WERI-Rb-1 (cell line): ENCODE measurements around the gene DSCAM.
A peak's percentile ranks its signal among the peaks of the same experiment; 100 is the strongest.

Source experiments
- DNase-seq: peaks from one replicate; pipeline ENCODE4 v3.0.0-alpha.2; 2020
- H3K27ac ChIP-seq: fragments of 250-450 bp; sonication (Bioruptor Pico); 2 replicates; pipeline ENCODE4 v1.5.1; 2020; ENCODE audit warnings: mild to moderate bottlenecking, moderate library complexity
- H3K27me3 ChIP-seq: fragments of 250-450 bp; sonication (Bioruptor Pico); 2 replicates; pipeline ENCODE4 v1.5.1; 2021; ENCODE audit warnings: mild to moderate bottlenecking, low read depth, moderate library complexity; ENCODE audit not compliant: insufficient read depth, severe bottlenecking
- H3K36me3 ChIP-seq: fragments of 250-450 bp; sonication (Bioruptor Pico); 2 replicates; pipeline ENCODE4 v1.5.1; 2020; ENCODE audit warnings: mild to moderate bottlenecking, moderate library complexity
- H3K4me3 ChIP-seq: 2 replicates; pipeline ENCODE4 v1.5.1; 2011; ENCODE audit warnings: low read depth, mild to moderate bottlenecking, control low read depth, low read length
- H3K9me3 ChIP-seq: fragments of 250-450 bp; sonication (Bioruptor Pico); 2 replicates; pipeline ENCODE4 v1.5.1; 2021; ENCODE audit warnings: mild to moderate bottlenecking, moderate library complexity; ENCODE audit not compliant: severe bottlenecking
- CTCF ChIP-seq: IDR thresholded peaks from 2 replicates; pipeline ENCODE4 v1.5.1; 2011; ENCODE audit warnings: low read depth, mild to moderate bottlenecking, control low read depth, inconsistent platforms, low read length

Gene DSCAM

GRCh38 chr21:40729761-40730425 is 117.1 kb downstream of the DSCAM start:
- TF ChIP-seq CTCF = no peak
- no peak overlapping the region for H3K4me3 ChIP-seq
- H3K27me3 ChIP-seq = no peaks in the 10 kb centered on the region
- no peak for DNase-seq
- no peak overlapping the region for H3K27ac ChIP-seq
- H3K9me3 ChIP-seq = no peaks in the 10 kb centered on the region
- H3K36me3 ChIP-seq = no peaks in the 10 kb centered on the region

GRCh38 chr21:40723966-40724365 is 123.0 kb downstream of the DSCAM start:
- H3K4me3 ChIP-seq = no peak overlapping the region
- H3K27me3 ChIP-seq = no peaks in the 10 kb centered on the region
- DNase-seq = no peak
- no peaks in the 10 kb centered on the region for H3K9me3 ChIP-seq
- no peaks in the 10 kb centered on the region for H3K36me3 ChIP-seq
- no peak for TF ChIP-seq CTCF
- no peak overlapping the region for H3K27ac ChIP-seq

GRCh38 chr21:40723317-40723716 is 123.6 kb downstream of the DSCAM start:
- Histone ChIP-seq H3K9me3 (no peaks in the 10 kb centered on the region), H3K4me3 (no peak overlapping the region), H3K27ac (no peak overlapping the region), H3K27me3 (no peaks in the 10 kb centered on the region), H3K36me3 (no peaks in the 10 kb centered on the region)
- no peak for TF ChIP-seq CTCF
- no peak for DNase-seq

- DNase-seq = peak; percentile 60
- no peak overlapping the region for H3K27ac ChIP-seq
Observed at GRCh38 chr21:40719615-40720014, 127.3 kb downstream of the DSCAM start.

GRCh38 chr21:40717028-40717427 is 129.9 kb downstream of the DSCAM start:
- H3K36me3 ChIP-seq = no peaks in the 10 kb centered on the region
- TF ChIP-seq CTCF = no peak
- no peak for DNase-seq

More at GRCh38 chr21:40719615-40720014, 127.3 kb downstream of the DSCAM start:
- Histone ChIP-seq H3K9me3 (no peaks in the 10 kb centered on the region), H3K36me3 (no peaks in the 10 kb centered on the region), H3K27me3 (no peaks in the 10 kb centered on the region), H3K4me3 (no peak overlapping the region)
- TF ChIP-seq CTCF = peak; percentile 71

GRCh38 chr21:40714536-40714935 is 132.4 kb downstream of the DSCAM start:
- H3K9me3 ChIP-seq = no peaks in the 10 kb centered on the region
- no peaks in the 10 kb centered on the region for H3K27me3 ChIP-seq
- no peak overlapping the region for H3K4me3 ChIP-seq
- H3K27ac ChIP-seq = no peak overlapping the region
- no peaks in the 10 kb centered on the region for H3K36me3 ChIP-seq
- no peak for DNase-seq
- no peak for TF ChIP-seq CTCF

More at GRCh38 chr21:40717028-40717427, 129.9 kb downstream of the DSCAM start:
- Histone ChIP-seq H3K27me3 (no peaks in the 10 kb centered on the region), H3K4me3 (no peak overlapping the region), H3K27ac (no peak overlapping the region), H3K9me3 (no peaks in the 10 kb centered on the region)
